OCI-LY1 (cell line): ENCODE data around the gene GPR32.

Experiments used
- CTCF ChIP-seq: fragments of 200-600 bp; sonication (generic), shearing (Covaris generic); IDR thresholded peaks from 2 replicates; pipeline ENCODE4 v1.5.1; 2017; ENCODE audit warnings: mild to moderate bottlenecking, antibody characterized with exemption, low read length, moderate library complexity, mixed read lengths
- EZH2 ChIP-seq: fragments of 200-600 bp; sonication (generic), shearing (Covaris generic); IDR thresholded peaks from 2 replicates; pipeline ENCODE4 v1.8.0; 2017; ENCODE audit warnings: borderline replicate concordance, mixed run types, mild to moderate bottlenecking, antibody characterized with exemption, low read length, moderate library complexity, mixed read lengths

GRCh38 chr19:50743537-50743936 lies 26.7 kb upstream of the GPR32 start:
- TF ChIP-seq CTCF (no peak), EZH2 (no peak)
